GM15510 (cell line): ENCODE measurements around the gene PIMREG.

Experiments
- POLR2A ChIP-seq: IDR thresholded peaks from 3 replicates; pipeline ENCODE4 v1.6.1; 2011; ENCODE audit warnings: borderline replicate concordance; ENCODE audit not compliant: insufficient read length; ENCODE audit errors: extremely low read depth

Gene PIMREG

GRCh38 chr17:6464446-6465041, 20.3 kb downstream of the PIMREG start:
- no peak for TF ChIP-seq POLR2A

GRCh38 chr17:6465206-6466003, 21.1 kb downstream of the PIMREG start:
- TF ChIP-seq POLR2A, result no peak

- TF ChIP-seq POLR2A, result no peak
Measured at GRCh38 chr17:6467567-6467966, 23.3 kb downstream of the PIMREG start.

GRCh38 chr17:6468051-6468790, 24.0 kb downstream of the PIMREG start:
- no peak for TF ChIP-seq POLR2A

GRCh38 chr17:6470146-6470718, 26.0 kb downstream of the PIMREG start:
- no peak for TF ChIP-seq POLR2A

GRCh38 chr17:6470751-6471521, 26.7 kb downstream of the PIMREG start:
- TF ChIP-seq POLR2A, result no peak

- no peak for TF ChIP-seq POLR2A
Measured at GRCh38 chr17:6471531-6472465, 27.5 kb downstream of the PIMREG start.

GRCh38 chr17:6472517-6472916, 28.3 kb downstream of the PIMREG start:
- no peak for TF ChIP-seq POLR2A

- TF ChIP-seq POLR2A, result no peak
Measured at GRCh38 chr17:6473128-6473767, 29.0 kb downstream of the PIMREG start.

- no peak for TF ChIP-seq POLR2A
Measured at GRCh38 chr17:6474376-6474775, 30.1 kb downstream of the PIMREG start.

GRCh38 chr17:6474906-6475305, 30.7 kb downstream of the PIMREG start:
- no peak for TF ChIP-seq POLR2A

GRCh38 chr17:6475411-6475810, 31.2 kb downstream of the PIMREG start:
- TF ChIP-seq POLR2A, result no peak
